ENCODE data around the gene LGR4.
"Not testable (repeated sequence)": the region's sequence is repeated elsewhere in the genome, so short reads cannot be mapped to it uniquely, and the experiment has no call there.

Gene LGR4

GRCh38 chr11:27517490-27517889 lies 44.9 kb upstream of the LGR4 start:
- H3K4me1 ChIP-seq (ENCODE audit: control insufficient read depth, insufficient read depth, low read length); CTCF ChIA-PET; H3K4me3 ChIP-seq (ENCODE audit: low read depth, low read length); H3K27ac ChIP-seq (ENCODE audit: extremely low read depth, low read depth, low read length); H3K9me3 ChIP-seq (ENCODE audit: control insufficient read depth, insufficient read depth, low read depth, low read length); POLR2A ChIA-PET; H3K36me3 ChIP-seq (ENCODE audit: control insufficient read depth in 2 of 2, insufficient read depth in 1 of 2, low read length in 2 of 2): not testable (repeated sequence)
- TF ChIP-seq ZNF366 (tag by site-specific recombination; conservative IDR thresholded peaks at IDR 0.05), result peak; percentile 89

GRCh38 chr11:27514558-27514957 lies 42.0 kb upstream of the LGR4 start:
- no peak overlapping the region for H3K4me3 ChIP-seq (ENCODE audit: low read depth, low read length)
- no peaks in the 10 kb centered on the region for H3K36me3 ChIP-seq (ENCODE audit: control insufficient read depth in 2 of 2, insufficient read depth in 1 of 2, low read length in 2 of 2)
- TF ChIP-seq ZNF335 (tag by site-specific recombination; conservative IDR thresholded peaks at IDR 0.05), result peak; percentile 74
- TF ChIP-seq PRDM1 (tag by site-specific recombination; IDR thresholded peaks at IDR 0.05), result 0 out of 2 replicates have a peak, but pooled peaks have one; percentile 37
- no peak for TF ChIP-seq KLF7 (tag by site-specific recombination; IDR thresholded peaks at IDR 0.05; ENCODE audit: borderline replicate concordance)
- TF ChIP-seq ZBTB21 (tag by site-specific recombination; IDR thresholded peaks at IDR 0.05), result 0 out of 2 replicates have a peak, but pooled peaks have one; percentile 32
- H3K4me1 ChIP-seq (ENCODE audit: control insufficient read depth, insufficient read depth, low read length), result no peaks in the 10 kb centered on the region
- no peaks in the 10 kb centered on the region for H3K9me3 ChIP-seq (ENCODE audit: control insufficient read depth, insufficient read depth, low read depth, low read length)
- POLR2A ChIA-PET, result no interaction called here
- CTCF ChIA-PET, result no interaction called here
- no peak overlapping the region for H3K27ac ChIP-seq (ENCODE audit: extremely low read depth, low read depth, low read length)

GRCh38 chr11:27514076-27514475 lies 41.5 kb upstream of the LGR4 start:
- Histone ChIP-seq H3K4me1 (ENCODE audit: control insufficient read depth, insufficient read depth, low read length) (no peaks in the 10 kb centered on the region), H3K36me3 (ENCODE audit: control insufficient read depth in 2 of 2, insufficient read depth in 1 of 2, low read length in 2 of 2) (no peaks in the 10 kb centered on the region), H3K4me3 (ENCODE audit: low read depth, low read length) (no peak overlapping the region), H3K9me3 (ENCODE audit: control insufficient read depth, insufficient read depth, low read depth, low read length) (no peaks in the 10 kb centered on the region), H3K27ac (ENCODE audit: extremely low read depth, low read depth, low read length) (no peak overlapping the region)
- ChIA-PET CTCF (interaction anchor here (1.1 kb wide), 1 partner anchor 14 kb away, joined by 3 read pairs; no protein-coding TSS in a partner anchor), POLR2A (no interaction called here)
- TF ChIP-seq ZSCAN4 (tag by site-specific recombination; IDR thresholded peaks at IDR 0.05) (no peak), ZNF214 (tag by site-specific recombination; IDR thresholded peaks at IDR 0.05; ENCODE audit: borderline replicate concordance) (no peak), ZNF202 (tag by site-specific recombination; IDR thresholded peaks at IDR 0.05; ENCODE audit: borderline replicate concordance) (no peak), INSM2 (tag by site-specific recombination; IDR thresholded peaks at IDR 0.05) (no peak), ATF2 (tag by site-specific recombination; IDR thresholded peaks at IDR 0.05; ENCODE audit: low read depth) (no peak), PRDM10 (tag by site-specific recombination; IDR thresholded peaks at IDR 0.05) (no peak), ZNF580 (tag by site-specific recombination; IDR thresholded peaks at IDR 0.05) (no peak), ZSCAN23 (tag by site-specific recombination; IDR thresholded peaks at IDR 0.05) (no peak), GLIS2 (tag by site-specific recombination; IDR thresholded peaks at IDR 0.05) (no peak), ZNF366 (tag by site-specific recombination; conservative IDR thresholded peaks at IDR 0.05) (no peak), ZNF658 (tag by site-specific recombination; IDR thresholded peaks at IDR 0.05) (no peak), ZNF521 (tag by site-specific recombination; IDR thresholded peaks at IDR 0.05) (no peak), ZNF707 (tag by site-specific recombination; IDR thresholded peaks at IDR 0.05) (no peak), PRDM4 (tag by site-specific recombination; IDR thresholded peaks at IDR 0.05) (no peak)
